ENCODE data around the gene ABCA10.
A peak's percentile ranks its signal among the peaks of the same experiment; 100 is the strongest.

Gene ABCA10

DNA sequence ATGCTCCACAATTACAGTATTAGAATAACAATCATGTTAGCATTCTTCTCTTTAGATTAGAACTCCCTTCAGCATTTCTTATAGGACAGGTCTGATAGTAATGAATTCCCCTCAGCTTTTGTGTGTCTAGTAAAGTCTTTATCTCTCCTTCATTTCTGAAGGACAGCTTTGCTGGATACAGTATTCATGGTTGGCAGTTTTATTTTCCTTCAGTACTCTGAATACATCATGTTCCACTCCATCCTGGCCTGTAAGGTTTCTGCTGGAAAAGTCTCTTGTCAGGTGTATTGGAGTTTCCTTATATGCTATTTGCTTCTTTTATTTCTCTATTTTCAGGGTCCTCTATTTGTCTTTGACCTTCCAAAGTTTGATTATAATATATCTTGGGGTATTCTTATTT is 4.0 kb upstream of the ABCA10 start:
- in situ Hi-C loops (cut with HindIII; ENCODE audit: low pct_ligation_motif_present, low sequenced_read_pairs): loop anchor here (25.0 kb wide), 1 partner anchor 445 kb away; no protein-coding TSS in a partner anchor
- no peak for DNase-seq
- Histone ChIP-seq H3K36me3 (replicated peaks) (no peaks in the 10 kb centered on the region), H3K27ac (no peak overlapping the region), H3K27me3 (replicated peaks) (no peaks in the 10 kb centered on the region), H3K4me3 (ENCODE audit: low read depth, low read length) (no peak overlapping the region)
- TF ChIP-seq, protein P1, sequence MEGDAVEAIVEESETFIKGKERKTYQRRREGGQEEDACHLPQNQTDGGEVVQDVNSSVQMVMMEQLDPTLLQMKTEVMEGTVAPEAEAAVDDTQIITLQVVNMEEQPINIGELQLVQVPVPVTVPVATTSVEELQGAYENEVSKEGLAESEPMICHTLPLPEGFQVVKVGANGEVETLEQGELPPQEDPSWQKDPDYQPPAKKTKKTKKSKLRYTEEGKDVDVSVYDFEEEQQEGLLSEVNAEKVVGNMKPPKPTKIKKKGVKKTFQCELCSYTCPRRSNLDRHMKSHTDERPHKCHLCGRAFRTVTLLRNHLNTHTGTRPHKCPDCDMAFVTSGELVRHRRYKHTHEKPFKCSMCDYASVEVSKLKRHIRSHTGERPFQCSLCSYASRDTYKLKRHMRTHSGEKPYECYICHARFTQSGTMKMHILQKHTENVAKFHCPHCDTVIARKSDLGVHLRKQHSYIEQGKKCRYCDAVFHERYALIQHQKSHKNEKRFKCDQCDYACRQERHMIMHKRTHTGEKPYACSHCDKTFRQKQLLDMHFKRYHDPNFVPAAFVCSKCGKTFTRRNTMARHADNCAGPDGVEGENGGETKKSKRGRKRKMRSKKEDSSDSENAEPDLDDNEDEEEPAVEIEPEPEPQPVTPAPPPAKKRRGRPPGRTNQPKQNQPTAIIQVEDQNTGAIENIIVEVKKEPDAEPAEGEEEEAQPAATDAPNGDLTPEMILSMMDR (IDR thresholded peaks at IDR 0.05; ENCODE audit: low read depth, low read length, missing control alignments): no peak

DNA sequence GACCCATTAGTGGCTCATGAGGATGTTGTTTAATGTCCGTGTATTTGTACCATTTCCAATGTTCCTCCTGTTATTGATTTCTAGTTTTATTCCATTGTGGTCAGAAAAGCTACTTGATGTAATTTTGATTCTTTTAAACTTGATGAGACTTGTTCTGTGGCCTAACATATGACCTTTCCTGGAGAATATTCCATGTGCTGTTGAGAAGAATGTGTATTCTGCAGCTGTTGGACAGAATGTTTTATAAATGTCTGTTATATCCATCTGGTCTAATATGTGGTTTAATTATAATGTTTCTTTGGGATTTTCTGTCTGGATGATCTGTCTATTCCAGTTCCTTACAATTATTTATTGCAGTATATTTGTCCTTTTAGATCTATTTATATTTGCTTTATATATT is 2.9 kb upstream of the ABCA10 start:
- Histone ChIP-seq H3K4me3 (ENCODE audit: low read depth, low read length) (no peak overlapping the region), H3K36me3 (replicated peaks) (no peaks in the 10 kb centered on the region), H3K27ac (no peak overlapping the region), H3K27me3 (replicated peaks) (no peaks in the 10 kb centered on the region)
- TF ChIP-seq, protein P1 (IDR thresholded peaks at IDR 0.05; ENCODE audit: low read depth, low read length, missing control alignments): no peak
- no peak for DNase-seq
- in situ Hi-C loops (cut with HindIII; ENCODE audit: low pct_ligation_motif_present, low sequenced_read_pairs): loop anchor here (25.0 kb wide), 1 partner anchor 444 kb away; no protein-coding TSS in a partner anchor

DNA sequence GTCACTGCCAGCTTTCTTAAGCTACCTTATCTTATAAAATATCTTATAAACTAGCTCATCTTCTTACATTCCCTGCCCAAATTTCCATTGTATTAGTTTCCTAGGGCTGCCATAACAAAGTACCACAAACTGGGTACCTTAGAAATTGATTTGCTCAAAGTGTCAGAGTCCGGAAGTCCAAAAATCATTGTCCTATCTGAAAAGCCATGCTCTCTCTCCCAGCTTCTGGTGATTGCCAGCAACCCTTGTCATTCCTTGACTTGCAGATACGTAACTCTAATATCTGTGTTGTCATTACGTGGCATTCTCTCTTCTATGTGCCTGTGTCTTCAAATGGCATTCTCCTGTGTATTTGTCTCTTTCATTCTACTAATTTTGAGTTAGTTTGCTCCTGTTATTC is 2.3 kb upstream of the ABCA10 start:
- TF ChIP-seq, protein P1 (IDR thresholded peaks at IDR 0.05; ENCODE audit: low read depth, low read length, missing control alignments): no peak
- in situ Hi-C loops (cut with HindIII; ENCODE audit: low pct_ligation_motif_present, low sequenced_read_pairs): loop anchor here (25.0 kb wide), 1 partner anchor 444 kb away; no protein-coding TSS in a partner anchor
- H3K27me3 ChIP-seq (replicated peaks): no peaks in the 10 kb centered on the region

GRCh38 chr17:69228018-69228417 is 606 bp downstream of the ABCA10 start:
- in situ Hi-C loops (cut with HindIII; ENCODE audit: low pct_ligation_motif_present, low sequenced_read_pairs): loop anchor here (25.0 kb wide), 1 partner anchor 441 kb away; no protein-coding TSS in a partner anchor
- no peak overlapping the region for H3K4me3 ChIP-seq (ENCODE audit: low read depth, low read length)
- H3K36me3 ChIP-seq (replicated peaks): no peaks in the 10 kb centered on the region
- DNase-seq: no peak
- H3K27ac ChIP-seq: no peak overlapping the region
- no peaks in the 10 kb centered on the region for H3K27me3 ChIP-seq (replicated peaks)
- TF ChIP-seq, protein P1 (IDR thresholded peaks at IDR 0.05; ENCODE audit: low read depth, low read length, missing control alignments): no peak

More for the DNA sequence above, 2.3 kb upstream of the ABCA10 start:
- Histone ChIP-seq H3K27ac (no peak overlapping the region), H3K4me3 (ENCODE audit: low read depth, low read length) (no peak overlapping the region), H3K36me3 (replicated peaks) (no peaks in the 10 kb centered on the region)
- no peak for DNase-seq

DNA sequence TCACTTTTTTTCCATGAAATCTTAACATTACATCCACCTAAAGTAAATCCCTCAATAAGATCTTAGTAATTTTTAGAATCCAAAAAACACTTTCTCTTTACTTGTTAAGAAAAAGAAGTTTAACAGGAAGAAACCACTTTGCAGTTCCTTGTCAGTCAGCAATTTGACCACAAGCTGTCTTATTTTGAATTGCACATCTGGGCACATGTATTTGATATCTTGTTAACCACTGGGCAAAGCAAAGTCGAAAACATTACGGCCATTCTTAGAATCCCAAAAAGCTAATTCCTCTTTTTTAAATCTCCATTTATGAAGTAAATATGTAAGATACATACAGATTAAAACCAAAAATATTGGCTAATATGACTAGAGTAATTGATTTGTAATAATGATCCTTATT is 1.1 kb downstream of the ABCA10 start:
- Histone ChIP-seq H3K36me3 (replicated peaks) (no peaks in the 10 kb centered on the region), H3K27ac (no peak overlapping the region), H3K27me3 (replicated peaks) (no peaks in the 10 kb centered on the region), H3K4me3 (ENCODE audit: low read depth, low read length) (no peak overlapping the region)
- in situ Hi-C loops (cut with HindIII; ENCODE audit: low pct_ligation_motif_present, low sequenced_read_pairs): loop anchor here (25.0 kb wide), 1 partner anchor 440 kb away; no protein-coding TSS in a partner anchor
- no peak for DNase-seq
- TF ChIP-seq, protein P1 (IDR thresholded peaks at IDR 0.05; ENCODE audit: low read depth, low read length, missing control alignments): no peak

- TF ChIP-seq, protein P1 (IDR thresholded peaks at IDR 0.05; ENCODE audit: low read depth, low read length, missing control alignments): no peak
- Histone ChIP-seq H3K36me3 (replicated peaks) (no peaks in the 10 kb centered on the region), H3K4me3 (ENCODE audit: low read depth, low read length) (no peak overlapping the region), H3K27me3 (replicated peaks) (no peaks in the 10 kb centered on the region), H3K27ac (no peak overlapping the region)
- peak; percentile 53 for DNase-seq
- in situ Hi-C loops (cut with HindIII; ENCODE audit: low pct_ligation_motif_present, low sequenced_read_pairs): no loop called here
Measured at GRCh38 chr17:69223809-69224208, 4.8 kb downstream of the ABCA10 start.
